KOPT-K1 (cell line): ENCODE measurements around the gene KRT86.

ENCODE experiments used
- H3K27ac ChIP-seq: fragments of 200-600 bp; sonication (generic); 2 replicates; pipeline ENCODE4 v1.5.1; 2016; ENCODE audit warnings: antibody characterized with exemption, mild to moderate bottlenecking, low read depth, low read length; ENCODE audit not compliant: poor library complexity, severe bottlenecking
- H3K36me3 ChIP-seq: fragments of 200-600 bp; sonication (generic); 2 replicates; pipeline ENCODE4 v1.5.1; 2017; ENCODE audit warnings: antibody characterized with exemption, mild to moderate bottlenecking, low read length, moderate library complexity; ENCODE audit not compliant: insufficient read depth
- H3K9me3 ChIP-seq: fragments of 200-600 bp; sonication (generic); 2 replicates; pipeline ENCODE4 v1.5.1; 2017; ENCODE audit warnings: antibody characterized with exemption, low read length, mild to moderate bottlenecking; ENCODE audit not compliant: insufficient read depth, poor library complexity, severe bottlenecking

The KRT86 gene

DNA sequence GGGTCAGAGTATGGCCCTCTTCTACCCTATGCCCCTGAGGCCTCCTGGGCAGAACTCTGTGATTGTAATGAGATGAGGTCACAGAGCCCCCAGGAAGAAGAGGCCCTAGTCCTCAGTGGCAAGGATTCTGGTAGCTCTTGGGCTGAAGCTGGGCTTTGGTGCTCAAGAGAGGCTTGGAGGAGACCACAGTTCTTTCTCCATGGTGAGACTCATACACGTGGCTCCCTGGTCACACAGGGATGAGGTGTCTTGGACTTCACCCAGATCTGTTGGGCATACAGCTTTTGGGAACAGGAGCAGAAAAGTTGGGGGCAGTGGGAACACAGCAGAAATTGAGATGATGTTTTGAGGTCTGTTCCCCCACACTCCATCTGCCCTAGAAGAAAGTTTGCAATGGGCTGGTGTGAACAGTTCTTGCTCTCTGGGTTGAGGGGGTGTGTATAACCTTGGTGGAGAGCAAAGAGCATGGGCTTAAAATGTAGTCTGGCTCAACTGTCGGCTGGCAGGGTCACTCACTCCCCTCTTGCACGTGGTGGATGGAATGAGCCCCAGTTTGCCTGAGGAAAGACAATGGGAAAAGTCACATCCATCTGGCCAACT is at the start of gene KRT86:
TSS of gene KRT86 (plus strand) at position 125 of the 600 bp plus-strand sequence. CDS start 27,272 bp downstream, outside the sequence.
- H3K36me3 ChIP-seq = no peaks in the 10 kb centered on the region
- H3K27ac ChIP-seq = no peak within 1 kb of the TSS
- no peaks in the 10 kb centered on the region for H3K9me3 ChIP-seq

DNA sequence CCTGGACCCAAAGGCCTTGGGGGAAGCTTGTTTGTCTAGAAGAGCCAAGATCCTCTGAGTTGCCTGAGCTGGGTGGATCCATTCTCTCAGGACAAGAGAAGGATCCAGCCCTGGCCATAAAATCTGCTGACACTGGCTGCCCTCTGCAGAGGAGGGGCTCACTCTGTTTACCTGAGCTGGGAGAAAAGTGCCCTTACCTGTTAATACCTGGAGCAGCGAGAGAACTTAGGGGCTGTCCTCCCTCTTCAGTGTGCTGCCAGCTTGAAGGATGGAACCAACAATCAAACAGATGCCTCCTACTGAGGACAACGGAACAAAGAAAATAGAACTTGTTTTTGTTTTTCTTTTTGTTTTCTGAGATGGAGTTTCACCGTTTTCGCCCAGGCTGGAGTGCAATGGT is 48.7 kb upstream of the KRT86 start:
- H3K27ac ChIP-seq = no peak overlapping the region
- H3K36me3 ChIP-seq = no peaks in the 10 kb centered on the region
- no peaks in the 10 kb centered on the region for H3K9me3 ChIP-seq

DNA sequence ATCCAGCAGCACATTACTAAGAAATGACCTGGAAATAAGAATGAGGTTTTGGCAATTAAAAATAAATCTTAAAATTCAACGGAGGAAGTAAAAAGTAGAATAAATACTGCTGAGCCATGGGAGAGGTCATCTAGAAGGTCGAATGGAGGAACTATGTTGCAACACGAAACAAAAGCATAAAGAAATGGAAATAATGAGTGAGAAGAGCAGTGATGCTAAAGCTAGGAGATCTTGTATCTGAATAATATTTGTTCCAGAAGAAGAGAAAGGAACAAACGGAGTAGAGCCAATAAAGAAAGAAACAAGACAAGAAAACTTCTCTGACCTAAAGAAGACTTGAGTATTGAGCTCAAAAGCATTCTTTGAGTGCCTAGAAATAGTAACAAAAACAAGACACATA is 48.0 kb upstream of the KRT86 start:
- no peak overlapping the region for H3K27ac ChIP-seq
- no peaks in the 10 kb centered on the region for H3K36me3 ChIP-seq
- H3K9me3 ChIP-seq = no peaks in the 10 kb centered on the region

- Histone ChIP-seq H3K27ac (no peak overlapping the region), H3K9me3 (no peaks in the 10 kb centered on the region), H3K36me3 (no peaks in the 10 kb centered on the region)
Observed at GRCh38 chr12:52227606-52228166, 46.8 kb upstream of the KRT86 start.

DNA sequence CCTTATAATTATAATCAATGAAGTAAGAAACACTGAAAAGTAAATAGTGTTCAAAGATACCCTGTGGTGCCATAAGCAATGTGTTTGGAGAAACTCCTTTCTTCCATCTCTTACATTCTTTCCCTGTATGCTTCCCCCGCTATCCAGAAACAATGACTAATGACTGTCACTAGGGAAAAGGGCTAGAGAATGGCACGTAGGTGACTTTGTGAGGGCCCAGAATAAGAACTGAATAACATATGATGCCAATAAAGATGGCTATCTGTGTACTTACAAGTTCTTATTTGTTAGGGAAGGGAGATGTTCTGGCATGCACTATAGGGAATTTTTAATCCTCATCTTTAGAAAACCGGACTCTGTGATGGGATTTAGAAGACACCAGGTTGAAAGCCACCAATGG is 46.1 kb upstream of the KRT86 start:
- Histone ChIP-seq H3K27ac (no peak overlapping the region), H3K36me3 (no peaks in the 10 kb centered on the region)

DNA sequence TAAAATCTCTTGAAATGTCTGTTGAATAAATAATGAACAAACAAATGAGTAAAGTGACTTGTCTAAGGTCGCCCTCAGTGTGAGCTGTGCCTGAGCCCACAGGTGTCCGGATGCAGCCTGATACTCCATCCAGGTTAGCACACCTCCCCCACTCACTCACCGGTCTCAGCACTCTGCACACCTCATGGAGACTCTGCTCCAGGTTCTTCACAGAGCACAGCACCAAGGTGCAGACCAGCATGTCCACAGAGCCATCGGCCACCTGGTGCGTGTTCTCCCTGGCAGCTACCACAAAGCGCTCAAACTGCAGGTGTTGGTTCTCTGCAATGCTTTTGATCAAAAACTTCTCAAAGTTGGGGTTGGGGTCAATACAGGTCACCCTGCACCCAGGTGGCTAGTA is 45.5 kb upstream of the KRT86 start:
- no peaks in the 10 kb centered on the region for H3K9me3 ChIP-seq
- H3K36me3 ChIP-seq = no peaks in the 10 kb centered on the region
- H3K27ac ChIP-seq = no peak overlapping the region

More for the DNA sequence above, 46.1 kb upstream of the KRT86 start:
- no peaks in the 10 kb centered on the region for H3K9me3 ChIP-seq

GRCh38 chr12:52229836-52230343 is 44.6 kb upstream of the KRT86 start:
- Histone ChIP-seq H3K36me3 (no peaks in the 10 kb centered on the region), H3K27ac (no peak overlapping the region), H3K9me3 (no peaks in the 10 kb centered on the region)

- Histone ChIP-seq H3K27ac (no peak overlapping the region), H3K36me3 (no peaks in the 10 kb centered on the region), H3K9me3 (no peaks in the 10 kb centered on the region)
Observed at GRCh38 chr12:52230364-52231281, 43.8 kb upstream of the KRT86 start.

DNA sequence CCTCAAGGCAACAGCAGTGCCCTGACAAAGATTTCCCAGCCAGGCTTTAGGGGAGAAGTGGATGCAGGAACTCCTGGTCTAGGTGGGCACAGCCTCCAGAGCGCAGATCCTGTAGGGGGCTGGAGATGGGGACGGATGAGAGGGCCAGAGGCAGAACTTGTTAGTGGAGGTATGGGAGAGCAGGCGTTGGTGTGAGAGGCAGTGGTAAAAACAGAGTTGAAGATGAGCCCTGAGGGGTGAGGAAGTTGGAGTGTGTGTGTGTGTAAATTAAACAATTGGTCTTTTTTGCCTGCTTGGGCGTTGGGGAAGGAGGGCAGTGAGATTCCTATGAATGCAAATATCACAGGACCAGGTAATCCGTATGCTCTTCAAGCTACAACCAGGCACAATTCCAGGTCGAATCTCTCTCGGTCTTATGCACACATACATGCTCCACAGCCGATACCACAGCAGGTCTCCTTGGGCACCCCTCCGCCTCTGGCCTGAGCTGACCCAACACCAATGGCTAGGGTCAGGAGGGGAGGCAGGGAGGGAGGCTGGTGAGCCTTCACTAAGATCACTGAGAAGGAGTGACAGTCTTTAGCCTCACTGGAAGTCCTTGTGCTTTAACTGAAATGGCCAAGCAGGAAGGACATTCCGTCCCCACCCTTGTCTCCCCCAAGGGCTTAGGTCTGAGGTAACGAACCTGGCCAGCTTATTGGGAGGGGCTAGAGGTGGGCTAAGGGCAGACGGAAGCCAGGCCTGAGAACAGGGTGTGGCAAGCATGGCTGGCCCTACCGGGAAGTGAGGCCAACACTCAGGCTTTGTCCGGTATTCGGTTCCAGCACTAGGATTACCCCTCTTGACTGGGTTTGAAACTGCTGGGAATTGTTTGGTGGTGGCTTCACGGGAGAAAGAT is 42.9 kb upstream of the KRT86 start:
- H3K27ac ChIP-seq = no peak overlapping the region
- no peaks in the 10 kb centered on the region for H3K9me3 ChIP-seq
- H3K36me3 ChIP-seq = no peaks in the 10 kb centered on the region

DNA sequence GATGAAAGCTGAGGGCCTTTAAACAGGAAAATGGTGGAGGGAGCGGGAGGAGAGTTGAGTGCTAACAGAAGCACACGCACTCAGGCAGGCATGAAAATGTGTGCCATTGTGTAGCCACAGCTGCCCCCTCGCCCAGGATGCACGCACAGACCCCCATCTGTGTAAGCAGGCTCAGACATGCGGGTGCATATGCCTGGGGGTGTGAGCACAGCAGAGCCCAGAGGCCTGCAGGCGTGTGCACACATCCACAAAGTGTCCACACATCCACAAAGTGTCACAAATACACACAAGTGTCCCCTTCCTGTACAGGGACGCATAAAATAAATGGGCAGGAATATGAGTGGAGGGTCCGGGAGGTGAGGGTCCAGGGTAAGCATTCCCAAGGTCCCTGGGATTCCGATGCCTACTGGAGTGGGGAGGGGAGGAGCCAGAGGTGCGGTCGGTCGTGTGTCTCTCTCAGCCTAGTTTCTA is 42.2 kb upstream of the KRT86 start:
- H3K9me3 ChIP-seq = no peaks in the 10 kb centered on the region
- no peaks in the 10 kb centered on the region for H3K36me3 ChIP-seq
- H3K27ac ChIP-seq = no peak overlapping the region

GRCh38 chr12:52232674-52233461 is 41.6 kb upstream of the KRT86 start, which contains the start of gene KRT7:
TSS of gene KRT7 (plus strand) at chr12:52233243. CDS start at chr12:52233297, 54 bp downstream.
- H3K9me3 ChIP-seq = no peaks in the 10 kb centered on the region
- H3K36me3 ChIP-seq = no peaks in the 10 kb centered on the region
- no peak within 1 kb of the TSS for H3K27ac ChIP-seq

DNA sequence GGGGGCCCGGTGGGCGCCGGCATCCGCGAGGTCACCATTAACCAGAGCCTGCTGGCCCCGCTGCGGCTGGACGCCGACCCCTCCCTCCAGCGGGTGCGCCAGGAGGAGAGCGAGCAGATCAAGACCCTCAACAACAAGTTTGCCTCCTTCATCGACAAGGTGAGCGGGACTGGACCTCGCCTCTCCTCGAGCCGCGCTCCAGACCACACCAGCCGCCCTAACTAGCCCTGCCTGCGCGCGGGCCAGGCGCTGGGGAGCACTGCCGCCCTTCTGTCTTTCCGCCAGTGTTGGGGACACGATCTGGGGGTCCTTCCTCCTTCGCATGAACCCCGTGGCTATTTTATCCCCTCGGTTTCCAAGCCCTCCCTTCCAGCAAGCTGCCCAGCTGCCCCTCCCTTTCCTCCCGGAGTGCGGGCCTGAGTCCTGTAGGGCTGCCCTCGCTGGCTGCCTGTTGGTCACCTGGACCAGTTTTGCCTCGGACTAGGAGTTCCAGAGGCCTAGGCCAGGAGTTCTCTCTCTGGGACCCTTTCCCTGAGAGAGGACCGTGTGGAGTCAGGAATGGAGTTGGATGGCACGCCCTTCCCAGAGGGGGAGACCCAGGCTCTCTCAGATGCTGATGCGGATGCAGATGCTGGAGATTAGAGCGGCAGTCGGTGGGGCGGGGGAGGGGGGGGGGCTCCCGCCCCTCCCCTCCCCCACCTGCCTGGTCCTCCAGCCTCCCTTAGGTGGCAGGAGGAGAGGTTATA is 40.8 kb upstream of the KRT86 start:
- H3K9me3 ChIP-seq = no peaks in the 10 kb centered on the region
- H3K36me3 ChIP-seq = no peaks in the 10 kb centered on the region
- H3K27ac ChIP-seq = no peak overlapping the region

GRCh38 chr12:52234223-52234810 is 40.1 kb upstream of the KRT86 start:
- H3K27ac ChIP-seq = no peak overlapping the region
- H3K9me3 ChIP-seq = no peaks in the 10 kb centered on the region
- no peaks in the 10 kb centered on the region for H3K36me3 ChIP-seq
